ENCODE measurements around the gene RNF31. TPM values are rescaled to one million over a fixed set of nuclear protein-coding genes. Genes with fewer than 3 reads are reported as not detected.

Gene RNF31
- total RNA-seq, 1 donor from 2014 or later = 77.0 TPM

DNA sequence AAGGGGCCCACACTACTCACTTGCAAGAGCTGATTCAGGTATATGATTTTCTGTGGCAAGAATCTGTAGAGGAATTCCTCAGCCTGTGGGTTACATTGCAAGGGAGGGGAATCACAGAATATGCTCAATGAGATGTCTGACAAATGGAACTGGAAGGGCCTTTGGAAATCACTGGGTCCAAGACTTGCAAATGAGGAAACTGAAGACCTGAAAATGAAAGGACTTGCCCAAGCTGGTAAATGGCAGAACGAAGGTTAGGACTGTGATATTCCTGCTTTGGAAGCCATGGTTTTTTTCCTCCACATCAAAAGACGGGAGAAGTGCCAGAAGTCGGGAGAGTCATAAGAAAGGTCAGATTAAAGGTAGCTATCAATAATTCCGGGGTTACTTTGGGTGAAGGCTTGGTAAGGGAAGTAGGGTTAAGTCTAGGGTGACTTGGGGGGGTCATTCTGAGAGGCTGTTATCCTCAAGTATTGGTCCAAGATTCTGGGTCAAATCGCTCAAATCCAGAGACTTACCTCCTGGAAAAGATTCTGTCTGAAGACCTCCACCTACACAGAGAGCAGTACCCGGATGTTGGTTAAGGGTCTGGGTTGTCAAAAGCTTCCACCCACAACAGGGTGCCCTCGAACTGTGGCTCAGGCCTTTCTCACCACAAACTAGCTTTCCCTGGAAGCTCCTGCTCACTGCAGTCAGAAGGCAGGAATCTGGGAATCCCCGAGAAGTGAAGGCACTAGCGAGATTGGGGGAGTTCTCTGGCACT lies 1.4 kb upstream of the RNF31 start:
- Histone ChIP-seq H3K36me3 (ENCODE audit: control insufficient read depth, insufficient read depth, low read length) (peaks cover 4% of the 10 kb centered on the region), H3K4me3 (ENCODE audit: low read depth, low read length) (peak overlapping the region; percentile 89), H3K27me3 (ENCODE audit: control insufficient read depth, insufficient read depth, low read length) (no peaks in the 10 kb centered on the region)
- no peak for DNase-seq (ENCODE audit: low read depth)
- TF ChIP-seq, protein P1, sequence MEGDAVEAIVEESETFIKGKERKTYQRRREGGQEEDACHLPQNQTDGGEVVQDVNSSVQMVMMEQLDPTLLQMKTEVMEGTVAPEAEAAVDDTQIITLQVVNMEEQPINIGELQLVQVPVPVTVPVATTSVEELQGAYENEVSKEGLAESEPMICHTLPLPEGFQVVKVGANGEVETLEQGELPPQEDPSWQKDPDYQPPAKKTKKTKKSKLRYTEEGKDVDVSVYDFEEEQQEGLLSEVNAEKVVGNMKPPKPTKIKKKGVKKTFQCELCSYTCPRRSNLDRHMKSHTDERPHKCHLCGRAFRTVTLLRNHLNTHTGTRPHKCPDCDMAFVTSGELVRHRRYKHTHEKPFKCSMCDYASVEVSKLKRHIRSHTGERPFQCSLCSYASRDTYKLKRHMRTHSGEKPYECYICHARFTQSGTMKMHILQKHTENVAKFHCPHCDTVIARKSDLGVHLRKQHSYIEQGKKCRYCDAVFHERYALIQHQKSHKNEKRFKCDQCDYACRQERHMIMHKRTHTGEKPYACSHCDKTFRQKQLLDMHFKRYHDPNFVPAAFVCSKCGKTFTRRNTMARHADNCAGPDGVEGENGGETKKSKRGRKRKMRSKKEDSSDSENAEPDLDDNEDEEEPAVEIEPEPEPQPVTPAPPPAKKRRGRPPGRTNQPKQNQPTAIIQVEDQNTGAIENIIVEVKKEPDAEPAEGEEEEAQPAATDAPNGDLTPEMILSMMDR (IDR thresholded peaks at IDR 0.05; ENCODE audit: insufficient read depth, low read length, poor library complexity, severe bottlenecking) = no peak

DNA sequence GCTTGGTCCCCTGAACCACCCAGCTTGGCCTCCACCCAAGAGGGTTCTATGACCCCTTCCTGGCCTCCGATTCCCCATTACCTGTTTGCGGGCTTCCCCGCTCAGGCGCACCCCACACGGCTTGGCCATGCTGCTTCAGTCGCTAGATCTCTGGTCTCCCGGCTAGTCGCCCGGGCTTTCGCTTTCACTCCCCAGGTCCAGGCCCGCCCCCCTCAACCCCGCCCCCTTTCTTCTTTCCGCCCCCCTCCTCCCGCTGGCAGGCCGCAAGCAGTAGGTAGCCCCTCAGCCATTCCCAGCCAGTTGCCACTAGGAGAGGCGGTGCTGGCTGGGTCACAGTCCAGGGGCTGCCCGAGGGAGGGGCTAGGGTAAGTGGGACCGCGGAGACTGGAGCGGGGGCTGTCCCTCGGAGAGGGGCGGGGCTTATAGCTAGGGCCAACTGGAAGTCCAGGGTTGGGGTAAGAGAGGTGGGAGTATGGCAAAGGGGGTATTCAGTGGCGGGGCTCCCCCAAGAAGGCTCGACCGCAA lies 783 bp upstream of the RNF31 start, which contains the start of gene PSME2:
PSME2 (minus strand) TSS at position 158 of the 525 bp plus-strand sequence; CDS start at position 129, 29 bp downstream.
- peaks cover 7% of the 10 kb centered on the region for H3K36me3 ChIP-seq (ENCODE audit: control insufficient read depth, insufficient read depth, low read length)
- peak; percentile 92 for DNase-seq (ENCODE audit: low read depth)
- no peaks in the 10 kb centered on the region for H3K27me3 ChIP-seq (ENCODE audit: control insufficient read depth, insufficient read depth, low read length)
- TF ChIP-seq, protein P1 (IDR thresholded peaks at IDR 0.05; ENCODE audit: insufficient read depth, low read length, poor library complexity, severe bottlenecking) = no peak
- H3K4me3 ChIP-seq (ENCODE audit: low read depth, low read length) = peak within 1 kb of the TSS; percentile 89

DNA sequence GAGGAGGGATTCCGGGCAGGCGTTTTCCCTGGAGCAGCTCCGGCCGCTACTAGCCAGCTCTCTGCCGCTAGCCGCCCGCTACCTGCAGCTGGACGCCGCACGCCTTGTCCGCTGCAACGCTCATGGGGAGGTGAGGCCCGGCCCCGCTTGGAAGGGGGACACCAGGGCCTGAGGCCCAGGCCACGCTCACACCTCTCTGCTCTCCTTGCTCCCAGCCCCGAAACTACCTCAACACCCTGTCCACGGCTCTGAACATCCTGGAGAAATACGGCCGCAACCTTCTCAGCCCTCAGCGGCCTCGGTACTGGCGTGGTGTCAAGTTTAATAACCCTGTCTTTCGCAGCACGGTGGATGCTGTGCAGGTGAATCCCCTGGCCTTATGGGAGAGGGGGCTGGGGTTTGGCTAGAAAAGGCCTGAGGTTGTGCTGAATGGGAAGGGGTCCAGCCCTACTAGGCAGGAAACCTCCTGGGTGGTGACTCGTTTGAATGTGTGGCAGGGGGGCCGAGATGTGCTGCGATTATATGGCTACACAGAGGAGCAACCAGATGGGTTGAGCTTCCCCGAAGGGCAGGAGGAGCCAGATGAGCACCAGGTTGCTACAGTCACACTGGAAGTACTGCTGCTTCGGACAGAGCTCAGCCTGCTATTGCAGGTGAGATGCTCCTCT lies 597 bp downstream of the RNF31 start:
- Histone ChIP-seq H3K36me3 (ENCODE audit: control insufficient read depth, insufficient read depth, low read length) (peaks cover 8% of the 10 kb centered on the region), H3K27me3 (ENCODE audit: control insufficient read depth, insufficient read depth, low read length) (no peaks in the 10 kb centered on the region), H3K4me3 (ENCODE audit: low read depth, low read length) (peak overlapping the region; percentile 89)
- TF ChIP-seq, protein P1 (IDR thresholded peaks at IDR 0.05; ENCODE audit: insufficient read depth, low read length, poor library complexity, severe bottlenecking) = no peak
- no peak for DNase-seq (ENCODE audit: low read depth)

DNA sequence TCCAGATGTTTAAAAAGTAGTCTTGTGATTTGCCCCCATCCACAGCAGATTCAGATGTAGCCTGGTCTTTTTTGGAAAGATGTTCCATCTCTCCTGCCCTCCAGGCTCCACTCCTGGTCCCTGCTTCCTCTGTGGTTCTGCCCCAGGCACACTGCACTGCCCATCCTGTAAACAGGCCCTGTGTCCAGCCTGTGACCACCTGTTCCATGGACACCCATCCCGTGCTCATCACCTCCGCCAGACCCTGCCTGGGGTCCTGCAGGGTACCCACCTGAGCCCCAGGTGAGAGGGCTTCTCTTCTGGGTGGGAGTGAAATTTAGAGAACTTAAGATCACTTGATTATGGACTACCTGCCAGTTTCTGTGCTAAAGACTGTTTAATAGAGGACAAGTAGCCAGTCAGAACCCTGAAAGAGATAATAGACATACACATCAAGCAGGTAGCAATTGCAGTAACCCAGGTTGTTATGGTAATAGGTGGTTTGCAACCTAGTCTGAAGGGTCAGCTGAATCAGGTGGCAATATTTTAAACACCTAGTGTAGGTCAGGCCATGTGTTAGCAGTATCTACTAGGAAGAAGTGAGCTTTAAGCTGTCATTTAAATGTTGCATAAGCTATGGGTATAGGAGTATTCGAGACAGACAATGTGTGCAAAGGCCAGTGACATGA lies 2.1 kb downstream of the RNF31 start:
- no peak overlapping the region for H3K4me3 ChIP-seq (ENCODE audit: low read depth, low read length)
- no peak for DNase-seq (ENCODE audit: low read depth)
- H3K27me3 ChIP-seq (ENCODE audit: control insufficient read depth, insufficient read depth, low read length) = no peaks in the 10 kb centered on the region
- TF ChIP-seq, protein P1 (IDR thresholded peaks at IDR 0.05; ENCODE audit: insufficient read depth, low read length, poor library complexity, severe bottlenecking) = no peak
- peaks cover 8% of the 10 kb centered on the region for H3K36me3 ChIP-seq (ENCODE audit: control insufficient read depth, insufficient read depth, low read length)

GRCh38 chr14:24150061-24150460 lies 2.8 kb downstream of the RNF31 start:
- Histone ChIP-seq H3K4me3 (ENCODE audit: low read depth, low read length) (no peak overlapping the region), H3K36me3 (ENCODE audit: control insufficient read depth, insufficient read depth, low read length) (peaks cover 8% of the 10 kb centered on the region)
- TF ChIP-seq, protein P1 (IDR thresholded peaks at IDR 0.05; ENCODE audit: insufficient read depth, low read length, poor library complexity, severe bottlenecking) = no peak

More at GRCh38 chr14:24150061-24150460, 2.8 kb downstream of the RNF31 start:
- DNase-seq (ENCODE audit: low read depth) = no peak
- no peaks in the 10 kb centered on the region for H3K27me3 ChIP-seq (ENCODE audit: control insufficient read depth, insufficient read depth, low read length)
